NOMO-1 treated with DMSO at 0.1 percent for 48 hours (cell line): Measurements from ENCODE around the gene PRDM5.
A peak's percentile ranks its signal among the peaks of the same experiment; 100 is the strongest.

Experiments used
- DNase-seq: peaks from one replicate; lab custom pipeline; 2025; ENCODE audit not compliant: unreplicated experiment; lab: John Stamatoyannopoulos, UW

PRDM5 gene

DNA sequence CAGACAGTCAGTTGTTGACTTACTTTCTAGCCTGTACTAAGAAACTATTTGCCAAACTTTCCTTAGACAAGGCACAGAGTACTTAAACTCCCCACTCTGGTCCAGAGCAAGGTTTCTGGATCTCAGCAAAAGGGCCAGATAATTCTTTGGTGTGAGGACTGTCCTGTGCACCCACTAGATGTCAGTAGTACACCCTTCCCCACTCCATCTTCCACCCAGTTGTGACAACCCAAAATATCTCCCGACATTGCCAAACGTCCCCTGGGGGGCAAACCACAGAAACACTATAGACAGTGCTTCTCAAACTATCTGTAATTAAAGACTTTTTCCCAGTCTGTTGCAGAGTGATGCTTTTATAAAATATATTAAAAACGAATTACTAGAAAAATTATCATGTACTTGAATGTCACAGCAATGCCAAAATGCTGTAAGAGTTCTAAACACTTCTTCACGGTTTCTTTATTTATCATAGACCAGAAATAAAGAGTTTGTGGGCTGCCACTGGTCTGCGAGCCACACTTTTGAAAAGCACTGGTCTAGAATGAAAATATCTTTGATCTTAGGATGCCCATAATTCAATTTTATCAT lies 203.5 kb downstream of the PRDM5 start:
- DNase-seq, result peak; percentile 52

GRCh38 chr4:120716346-120716745 lies 206.2 kb downstream of the PRDM5 start:
- no peak for DNase-seq

GRCh38 chr4:120714417-120715010 lies 208.0 kb downstream of the PRDM5 start:
- DNase-seq, result no peak

DNA sequence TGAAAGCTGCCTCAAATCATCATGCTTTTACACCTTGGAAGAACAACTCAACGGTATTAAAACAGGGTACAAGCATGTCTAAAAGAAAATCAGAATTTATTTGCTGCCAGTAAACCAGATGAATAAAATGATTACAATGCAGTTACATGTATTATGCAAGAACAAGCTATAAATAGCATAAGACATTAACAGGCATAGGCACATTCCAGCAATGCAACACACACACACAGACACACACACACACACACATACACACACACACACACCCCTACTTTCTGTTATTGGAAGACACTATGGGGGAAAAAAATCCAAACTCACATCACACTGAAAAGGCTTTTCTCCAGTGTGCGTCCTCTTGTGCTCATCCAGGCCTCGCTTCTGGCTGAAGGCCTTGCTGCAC lies 212.5 kb downstream of the PRDM5 start:
- DNase-seq, result no peak

DNA sequence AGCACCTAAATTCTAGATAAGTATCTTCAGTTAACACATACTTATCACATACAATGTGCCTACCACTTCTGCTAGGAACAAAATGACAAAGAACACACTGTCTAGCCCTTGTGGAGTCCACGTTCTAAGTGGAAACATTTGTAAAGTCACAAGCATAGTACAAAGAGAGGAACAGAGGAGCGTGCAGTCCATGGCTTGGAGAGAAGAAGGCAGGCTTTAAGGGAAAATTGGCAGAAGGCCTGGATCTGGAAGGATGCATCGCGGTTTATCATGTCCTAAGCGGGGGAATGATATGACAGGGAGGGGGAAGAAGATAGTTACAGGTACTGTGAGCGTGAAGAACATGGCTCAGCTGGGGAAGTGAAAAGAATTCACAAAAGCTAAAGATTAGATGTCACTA lies 218.0 kb downstream of the PRDM5 start:
- no peak for DNase-seq

GRCh38 chr4:120703908-120704307 lies 218.6 kb downstream of the PRDM5 start:
- DNase-seq, result peak; percentile 61

- DNase-seq, result no peak
Observed at GRCh38 chr4:120699354-120699753, 223.2 kb downstream of the PRDM5 start.

DNA sequence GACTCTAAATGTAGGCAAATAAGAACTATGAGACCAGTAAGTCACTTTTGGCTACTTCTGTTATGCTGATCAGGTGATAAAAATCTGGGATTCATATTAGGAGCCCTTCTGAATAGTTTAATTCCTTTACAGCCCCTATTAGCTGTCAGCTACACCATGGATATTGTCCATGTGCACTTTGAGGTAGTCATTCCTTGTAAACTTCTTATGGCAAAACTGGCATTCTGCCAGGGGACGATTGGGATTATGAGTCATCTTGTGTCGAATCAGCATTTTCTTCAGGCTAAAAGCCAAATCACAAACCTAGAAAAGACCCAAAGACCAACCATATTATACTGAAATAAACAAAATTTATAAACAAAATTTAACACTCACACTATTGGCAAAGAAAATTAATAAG lies 227.6 kb downstream of the PRDM5 start:
- DNase-seq, result no peak

- DNase-seq, result no peak
Observed at GRCh38 chr4:120693816-120694215, 228.7 kb downstream of the PRDM5 start.

- DNase-seq, result no peak
Observed at GRCh38 chr4:120692964-120693363, 229.6 kb downstream of the PRDM5 start.

GRCh38 chr4:120691536-120691935 lies 231.0 kb downstream of the PRDM5 start:
- DNase-seq, result no peak

- DNase-seq, result no peak
Observed at GRCh38 chr4:120691106-120691505, 231.4 kb downstream of the PRDM5 start.

- no peak for DNase-seq
Observed at GRCh38 chr4:120688791-120689190, 233.7 kb downstream of the PRDM5 start.

- DNase-seq, result no peak
Observed at GRCh38 chr4:120685756-120686278, 236.7 kb downstream of the PRDM5 start.

DNA sequence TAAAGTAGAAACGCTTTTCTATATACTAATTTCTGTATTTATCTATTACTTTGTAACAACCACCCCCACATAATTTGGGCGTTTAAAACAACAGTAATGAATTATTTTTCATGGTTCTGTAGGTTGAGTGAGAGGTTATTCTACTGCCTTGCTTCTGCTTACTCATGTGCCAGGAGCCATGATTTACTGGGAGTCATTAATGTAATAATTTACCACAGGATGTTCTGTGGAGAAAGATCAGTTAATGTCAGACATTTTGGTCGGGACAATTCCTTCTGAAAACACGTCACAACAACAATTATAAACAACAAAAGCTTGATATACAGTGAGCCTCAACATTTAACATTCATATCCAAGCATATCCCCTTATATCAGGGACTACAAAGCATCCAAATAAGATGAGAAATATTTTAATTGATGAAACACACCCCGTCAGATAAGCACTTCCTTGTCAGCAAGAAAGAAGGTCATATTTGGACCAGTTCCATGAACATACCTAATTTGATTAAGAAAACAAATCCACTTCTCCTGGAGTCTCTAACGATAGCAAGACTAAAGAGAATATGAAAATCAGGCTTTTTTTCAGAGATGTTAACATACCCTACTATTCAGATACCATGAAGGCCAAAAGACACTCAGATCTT lies 238.5 kb downstream of the PRDM5 start:
- DNase-seq, result no peak

DNA sequence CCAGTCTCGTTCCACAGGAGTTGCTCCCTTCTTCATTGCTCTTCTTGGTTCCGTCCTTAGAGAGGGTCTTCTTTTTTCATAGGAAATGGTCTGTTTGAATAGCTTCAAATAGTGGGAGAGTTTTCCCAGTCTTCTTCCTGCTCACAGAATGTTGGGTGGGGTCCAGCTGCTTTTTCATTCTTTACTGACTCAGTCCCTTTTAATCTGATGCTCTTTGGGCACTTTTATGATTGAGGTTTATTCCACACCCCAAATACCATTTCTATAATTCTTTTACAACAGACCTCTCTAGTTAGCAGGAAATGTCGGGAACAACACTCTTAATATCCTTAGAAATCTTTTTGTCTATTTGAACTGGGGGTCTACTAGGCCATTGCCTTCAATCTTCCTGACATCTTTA lies 239.5 kb downstream of the PRDM5 start:
- DNase-seq, result no peak

- no peak for DNase-seq
Observed at GRCh38 chr4:120680647-120681228, 241.8 kb downstream of the PRDM5 start.

DNA sequence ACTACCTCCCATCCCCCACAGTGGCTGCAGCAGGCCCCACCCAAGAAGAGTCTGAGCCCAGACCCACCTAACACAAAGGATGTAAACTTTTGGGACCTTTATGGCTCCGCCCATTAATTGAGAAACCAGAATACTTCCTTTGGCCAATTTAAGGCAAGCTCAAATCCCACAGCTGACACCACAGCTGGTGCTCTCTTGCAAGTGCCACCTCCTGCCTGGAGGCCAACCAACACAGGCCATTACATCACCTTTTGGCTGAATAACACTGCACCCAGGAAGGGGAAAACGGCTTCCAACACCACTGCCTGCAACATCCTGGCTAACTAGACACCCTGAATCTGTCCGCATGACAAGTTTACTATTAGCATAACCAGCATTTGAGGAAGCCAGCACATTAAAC lies 248.8 kb downstream of the PRDM5 start:
- DNase-seq, result no peak

- DNase-seq, result no peak
Observed at GRCh38 chr4:120672558-120673147, 249.9 kb downstream of the PRDM5 start.

DNA sequence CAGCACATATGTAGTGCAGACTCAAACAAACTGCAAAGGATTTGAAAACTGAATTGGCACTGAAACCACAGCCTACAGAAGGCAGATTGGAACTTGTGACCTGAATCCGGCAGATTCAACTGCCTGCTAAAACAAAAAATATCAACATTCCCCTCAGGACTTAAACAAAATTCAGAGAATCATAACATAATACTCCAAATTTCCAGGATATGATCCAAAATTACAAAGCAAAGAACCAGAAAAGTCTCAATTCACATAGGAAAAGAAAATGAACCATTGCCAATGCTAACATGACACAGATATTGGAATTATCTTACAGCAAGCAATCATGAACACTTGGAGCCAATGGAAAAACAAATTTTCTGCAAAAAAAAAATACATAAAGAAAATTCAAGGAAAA lies 250.4 kb downstream of the PRDM5 start:
- DNase-seq, result no peak

DNA sequence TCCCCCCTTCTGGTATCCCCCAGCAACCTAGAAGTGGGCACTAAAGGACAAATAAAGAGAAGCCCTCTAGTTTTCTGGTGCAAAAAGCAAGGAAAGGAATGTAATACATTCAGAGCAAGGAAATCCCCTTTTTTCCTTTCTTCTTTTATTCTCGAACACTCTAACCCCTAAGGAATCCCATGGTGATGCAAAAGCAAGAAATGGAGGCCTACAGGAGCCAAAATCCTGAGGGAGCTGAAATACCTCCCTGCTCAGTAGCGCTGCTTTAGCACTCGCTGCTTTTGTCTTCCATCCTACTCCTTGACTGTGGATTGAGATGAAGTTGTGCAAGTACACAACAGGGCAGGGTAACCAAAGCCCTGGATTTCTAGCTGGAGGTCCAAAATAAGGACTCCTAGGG lies 251.0 kb downstream of the PRDM5 start:
- DNase-seq, result no peak

- no peak for DNase-seq
Observed at GRCh38 chr4:120667102-120667501, 255.4 kb downstream of the PRDM5 start.
